SU-DHL-6 (cell line): Measurements from ENCODE around the gene MPV17L2.
A peak's percentile ranks its signal among the peaks of the same experiment; 100 is the strongest.

ENCODE experiments used
- H2AFZ ChIP-seq: fragments of 200-600 bp; sonication (generic); 2 replicates; pipeline ENCODE4 v1.6.1; 2014; ENCODE audit warnings: low read depth, mild to moderate bottlenecking, moderate library complexity, mixed read lengths, antibody characterized with exemption, low read length; ENCODE audit not compliant: severe bottlenecking
- H3F3A ChIP-seq: fragments of 200-600 bp; shearing (Covaris generic); 2 replicates; pipeline ENCODE4 v1.6.0; 2016; ENCODE audit warnings: antibody characterized with exemption, mild to moderate bottlenecking; ENCODE audit not compliant: insufficient read depth
- H3K27ac ChIP-seq: fragments of 200-600 bp; sonication (generic); 2 replicates; pipeline ENCODE4 v1.5.1; 2016; ENCODE audit warnings: low read depth, mild to moderate bottlenecking, low read length, moderate library complexity, mixed read lengths
- H3K27me3 ChIP-seq: fragments of 200-600 bp; sonication (generic), shearing (Covaris generic); 2 replicates; pipeline ENCODE4 v1.6.0; 2014; ENCODE audit warnings: mild to moderate bottlenecking, low read length
- H3K36me3 ChIP-seq: fragments of 200-600 bp; sonication (generic); 2 replicates; pipeline ENCODE4 v1.6.1; 2014; ENCODE audit warnings: mild to moderate bottlenecking, low read length, mixed read lengths
- H3K4me2 ChIP-seq: fragments of 300-600, 200-600 bp; shearing (Covaris generic), sonication (generic); 2 replicates; pipeline ENCODE4 v1.6.0; 2014; ENCODE audit warnings: low read length, low read depth, mild to moderate bottlenecking; ENCODE audit not compliant: poor library complexity, severe bottlenecking
- H3K4me3 ChIP-seq: fragments of 200-600 bp; sonication (generic); 2 replicates; pipeline ENCODE4 v1.5.1; 2014; ENCODE audit warnings: antibody characterized with exemption, low read length, mild to moderate bottlenecking, mixed read lengths; ENCODE audit not compliant: insufficient read depth, poor library complexity, severe bottlenecking
- H3K79me2 ChIP-seq: fragments of 200-600 bp; sonication (generic); 2 replicates; pipeline ENCODE4 v1.6.1; 2014; ENCODE audit warnings: mild to moderate bottlenecking, low read length, moderate library complexity; ENCODE audit not compliant: insufficient read depth
- H3K9ac ChIP-seq: fragments of 200-600 bp; sonication (generic); 2 replicates; pipeline ENCODE4 v1.7.0; 2014; ENCODE audit warnings: mild to moderate bottlenecking, low read length
- H3K9me2 ChIP-seq: fragments of 200-600 bp; sonication (generic); replicated peaks from 2 replicates; pipeline ENCODE4 v1.6.1; 2014; ENCODE audit warnings: low read length; ENCODE audit not compliant: insufficient read depth
- H3K9me3 ChIP-seq: fragments of 200-600 bp; sonication (generic); 2 replicates; pipeline ENCODE4 v1.6.1; 2014; ENCODE audit warnings: low read length, mixed read lengths; ENCODE audit not compliant: insufficient read depth
- H4K20me1 ChIP-seq: fragments of 200-600 bp; sonication (generic); 2 replicates; pipeline ENCODE4 v1.6.1; 2014; ENCODE audit warnings: low read depth, mild to moderate bottlenecking, antibody characterized with exemption, low read length, moderate library complexity, mixed read lengths
- EZH2phosphoT487 ChIP-seq: fragments of 200-600 bp; sonication (generic), shearing (Covaris generic); conservative IDR thresholded peaks from 2 replicates; pipeline ENCODE4 v1.6.1; 2018; ENCODE audit warnings: mild to moderate bottlenecking, antibody characterized with exemption, low read length, moderate library complexity, mixed read lengths
- TF ChIP-seq, protein P1 (sequence below): fragments of 200-600 bp; sonication (generic); IDR thresholded peaks from one replicate; pipeline ENCODE4 v1.5.1; 2017; ENCODE audit warnings: antibody characterized with exemption, mild to moderate bottlenecking, low read length, moderate library complexity; ENCODE audit not compliant: insufficient read depth, poor library complexity, severe bottlenecking

MPV17L2 gene

DNA sequence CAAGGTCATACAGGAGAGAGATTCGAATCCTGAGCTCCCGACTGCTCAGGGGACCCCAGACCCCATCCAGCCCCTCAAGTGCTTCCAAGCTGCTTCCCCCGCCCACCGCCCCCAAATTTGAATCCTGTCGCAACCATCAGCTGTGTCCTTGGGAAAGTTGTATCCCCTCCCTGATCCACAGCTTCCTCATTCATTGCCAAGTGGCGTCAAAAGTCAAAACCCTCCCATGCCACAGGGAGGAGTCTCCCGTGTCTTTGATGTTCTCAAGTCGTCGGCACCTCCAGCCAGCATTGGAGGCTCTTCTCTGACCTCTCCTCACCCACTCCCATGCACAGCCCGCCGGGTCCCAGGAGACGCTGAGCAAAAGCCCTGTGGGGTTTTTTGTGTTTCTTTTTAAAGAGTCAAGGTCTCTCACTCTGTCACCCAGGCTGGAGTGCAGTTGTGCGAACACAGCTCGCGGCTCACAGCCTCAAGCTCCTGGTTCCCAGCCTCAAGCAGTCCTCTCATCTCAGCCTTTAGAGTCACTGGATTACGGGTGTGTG lies 22.2 kb upstream of the MPV17L2 start:
- peak overlapping the region; percentile 55 for H3K4me2 ChIP-seq
- peak overlapping the region; percentile 29 for H3K4me3 ChIP-seq
- H3K27me3 ChIP-seq = no peaks in the 10 kb centered on the region
- H3F3A ChIP-seq = peaks cover 39% of the 10 kb centered on the region
- peaks cover 4% of the 10 kb centered on the region; the same call in 1 of the 2 replicates for H4K20me1 ChIP-seq
- H3K36me3 ChIP-seq = peaks cover 10% of the 10 kb centered on the region
- H3K9me2 ChIP-seq = no peaks in the 10 kb centered on the region
- H3K9ac ChIP-seq = peak overlapping the region; percentile 84
- peaks cover 20% of the 10 kb centered on the region for H3K79me2 ChIP-seq
- H2AFZ ChIP-seq = no peak overlapping the region
- TF ChIP-seq, protein P1, sequence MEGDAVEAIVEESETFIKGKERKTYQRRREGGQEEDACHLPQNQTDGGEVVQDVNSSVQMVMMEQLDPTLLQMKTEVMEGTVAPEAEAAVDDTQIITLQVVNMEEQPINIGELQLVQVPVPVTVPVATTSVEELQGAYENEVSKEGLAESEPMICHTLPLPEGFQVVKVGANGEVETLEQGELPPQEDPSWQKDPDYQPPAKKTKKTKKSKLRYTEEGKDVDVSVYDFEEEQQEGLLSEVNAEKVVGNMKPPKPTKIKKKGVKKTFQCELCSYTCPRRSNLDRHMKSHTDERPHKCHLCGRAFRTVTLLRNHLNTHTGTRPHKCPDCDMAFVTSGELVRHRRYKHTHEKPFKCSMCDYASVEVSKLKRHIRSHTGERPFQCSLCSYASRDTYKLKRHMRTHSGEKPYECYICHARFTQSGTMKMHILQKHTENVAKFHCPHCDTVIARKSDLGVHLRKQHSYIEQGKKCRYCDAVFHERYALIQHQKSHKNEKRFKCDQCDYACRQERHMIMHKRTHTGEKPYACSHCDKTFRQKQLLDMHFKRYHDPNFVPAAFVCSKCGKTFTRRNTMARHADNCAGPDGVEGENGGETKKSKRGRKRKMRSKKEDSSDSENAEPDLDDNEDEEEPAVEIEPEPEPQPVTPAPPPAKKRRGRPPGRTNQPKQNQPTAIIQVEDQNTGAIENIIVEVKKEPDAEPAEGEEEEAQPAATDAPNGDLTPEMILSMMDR = no peak
- no peak for TF ChIP-seq EZH2phosphoT487
- peak overlapping the region; percentile 93 for H3K27ac ChIP-seq
- H3K9me3 ChIP-seq = no peaks in the 10 kb centered on the region

DNA sequence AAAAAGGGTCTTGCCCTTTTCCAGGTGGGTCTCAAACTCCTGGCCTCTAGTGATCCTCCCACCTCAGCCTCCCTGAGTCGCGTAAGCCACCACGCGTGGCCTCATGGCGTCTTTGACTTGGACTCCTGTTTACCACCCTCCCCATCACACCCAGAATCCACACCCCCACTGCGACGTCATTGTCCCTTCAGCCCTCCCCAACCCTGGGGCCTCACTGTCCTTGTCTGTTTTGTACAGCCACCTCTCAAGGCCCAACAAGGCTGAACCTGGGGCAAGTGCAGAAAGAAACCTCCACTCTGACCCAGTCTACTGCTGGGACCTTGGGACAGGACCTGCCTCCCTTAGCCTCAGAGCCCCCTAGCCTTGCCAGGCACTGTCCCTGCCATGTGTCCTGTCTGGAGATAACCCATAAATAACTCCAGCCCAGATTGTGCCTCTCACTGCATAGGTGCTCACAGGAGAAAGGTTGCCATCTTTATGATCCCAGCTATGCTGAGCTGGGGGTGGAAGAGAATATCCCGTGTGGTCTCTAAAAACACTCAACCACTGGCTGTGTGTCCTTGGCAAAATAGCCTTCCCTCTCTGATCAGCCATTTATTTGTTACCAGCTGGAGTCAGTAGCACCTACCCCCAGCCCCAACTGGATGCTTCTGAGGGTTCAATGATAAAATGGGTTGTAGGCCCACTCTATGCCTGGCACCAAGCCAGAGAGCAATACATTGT lies 21.3 kb upstream of the MPV17L2 start:
- H3F3A ChIP-seq = peaks cover 39% of the 10 kb centered on the region

GRCh38 chr19:18172331-18173053 lies 20.5 kb upstream of the MPV17L2 start:
- peak overlapping the region; percentile 93 for H3K27ac ChIP-seq
- H3K27me3 ChIP-seq = no peaks in the 10 kb centered on the region
- H3K9ac ChIP-seq = peak overlapping the region; percentile 84
- peaks cover 17% of the 10 kb centered on the region for H3K36me3 ChIP-seq
- H3K9me2 ChIP-seq = no peaks in the 10 kb centered on the region
- H3K4me3 ChIP-seq = peak overlapping the region; percentile 42
- peak overlapping the region; percentile 55 for H3K4me2 ChIP-seq
- no peaks in the 10 kb centered on the region for H3K9me3 ChIP-seq
- peaks cover 26% of the 10 kb centered on the region for H3K79me2 ChIP-seq
- TF ChIP-seq, protein P1 = no peak
- TF ChIP-seq EZH2phosphoT487 = no peak
- H3F3A ChIP-seq = peaks cover 41% of the 10 kb centered on the region
- no peak overlapping the region for H2AFZ ChIP-seq
- peaks cover 4% of the 10 kb centered on the region; the same call in 1 of the 2 replicates for H4K20me1 ChIP-seq

More for the DNA sequence above, 21.3 kb upstream of the MPV17L2 start:
- Histone ChIP-seq H3K9ac (peak overlapping the region; percentile 84), H2AFZ (no peak overlapping the region), H3K79me2 (peaks cover 26% of the 10 kb centered on the region), H3K27me3 (no peaks in the 10 kb centered on the region), H3K4me3 (no peak overlapping the region), H4K20me1 (peaks cover 4% of the 10 kb centered on the region; the same call in 1 of the 2 replicates), H3K4me2 (peak overlapping the region; percentile 55), H3K9me2 (no peaks in the 10 kb centered on the region), H3K27ac (peak overlapping the region; percentile 93), H3K9me3 (no peaks in the 10 kb centered on the region), H3K36me3 (peaks cover 16% of the 10 kb centered on the region)
- TF ChIP-seq, protein P1 = no peak
- TF ChIP-seq EZH2phosphoT487 = no peak
